HG03108 (cell line): Measurements from ENCODE around the gene CACNG4.

Experiments
- ATAC-seq: cut with Tn5 transposase; IDR thresholded peaks from one replicate; pipeline ENCODE4 v1.9.1; 2021; ENCODE audit warnings: moderate library complexity; ENCODE audit not compliant: unreplicated experiment

The CACNG4 gene

DNA sequence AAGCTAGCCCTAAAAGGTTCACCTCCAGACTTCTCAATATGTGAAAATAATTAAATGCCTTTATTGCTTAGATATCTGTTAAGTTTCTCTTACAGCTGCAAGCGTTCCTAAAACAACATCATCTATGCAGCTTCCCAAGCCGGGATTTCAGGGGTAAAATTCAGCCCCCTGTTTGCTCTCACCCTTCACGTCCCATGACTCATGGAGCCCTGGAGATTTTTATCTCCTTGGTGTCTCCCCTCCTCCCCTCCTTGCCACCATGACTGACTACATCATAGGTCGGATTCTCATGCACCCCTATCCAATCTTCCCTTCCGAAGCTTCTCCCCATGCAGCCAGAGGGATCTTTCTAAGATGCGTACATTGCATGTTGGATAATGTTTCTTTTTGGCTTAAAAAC lies 21.0 kb upstream of the CACNG4 start:
- no peak for ATAC-seq

DNA sequence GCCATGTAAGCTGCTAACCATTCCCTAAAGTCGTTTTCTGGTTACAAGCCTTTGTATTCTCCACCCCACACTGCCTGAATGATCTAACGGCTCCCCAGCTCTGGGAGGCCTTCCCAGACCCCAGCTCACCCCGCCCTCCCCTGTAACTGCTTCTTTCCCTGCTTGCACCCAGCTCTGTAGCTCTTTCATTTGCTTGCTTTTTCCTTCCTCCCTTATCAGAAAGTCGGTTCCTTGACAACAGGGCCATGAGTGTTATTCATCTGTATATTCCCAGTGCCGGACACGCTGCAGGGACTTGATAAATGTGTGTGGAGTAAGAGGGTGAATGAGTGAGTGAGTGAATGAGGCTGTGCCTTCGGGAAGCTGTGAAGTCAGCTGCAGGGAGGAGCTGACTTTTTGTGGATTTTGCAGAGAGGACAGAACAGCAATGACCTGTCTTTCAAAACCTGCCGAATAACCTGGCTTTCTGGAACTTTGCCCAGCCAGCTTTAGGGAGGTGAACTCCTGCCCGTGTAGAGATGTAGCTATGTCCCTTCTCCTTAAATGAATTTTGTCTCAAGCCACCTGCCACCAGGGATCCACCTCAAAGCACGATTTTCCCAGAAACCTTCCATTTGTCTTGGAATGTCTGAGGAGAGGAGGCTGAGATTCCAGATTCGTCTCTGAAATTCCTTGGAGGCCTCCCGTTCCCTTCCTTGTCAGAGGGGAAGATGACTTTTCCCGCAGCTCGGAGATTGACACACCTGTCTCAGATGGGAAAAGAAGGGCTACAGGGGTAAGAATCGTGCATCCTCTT lies 20.0 kb upstream of the CACNG4 start:
- no peak for ATAC-seq

GRCh38 chr17:66945147-66945835 lies 19.2 kb upstream of the CACNG4 start:
- no peak for ATAC-seq

DNA sequence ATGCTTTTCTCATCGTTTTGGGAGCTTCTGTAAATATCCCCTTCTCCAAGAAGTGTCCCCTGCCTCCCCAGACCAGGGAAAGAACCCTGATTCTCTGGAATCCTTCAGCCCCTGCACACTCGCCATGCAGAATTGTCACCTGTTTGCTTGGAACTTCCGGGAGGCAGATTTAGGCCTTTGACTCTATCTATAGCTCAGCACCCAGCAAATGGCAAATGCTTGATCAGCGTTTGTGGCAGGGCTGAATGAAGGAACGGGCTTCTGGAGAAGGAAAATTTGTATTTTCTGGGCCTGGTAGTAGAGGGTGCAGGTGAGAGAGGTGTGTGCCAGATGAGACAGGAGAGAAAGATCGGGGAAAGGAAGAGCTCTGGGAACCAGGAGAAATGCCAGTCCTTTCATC lies 18.3 kb upstream of the CACNG4 start:
- no peak for ATAC-seq

GRCh38 chr17:66947311-66947710 lies 17.2 kb upstream of the CACNG4 start:
- ATAC-seq, result no peak

GRCh38 chr17:66948061-66948750 lies 16.3 kb upstream of the CACNG4 start:
- no peak for ATAC-seq

- ATAC-seq, result no peak
These were observed 15.0 kb upstream of the CACNG4 start for GRCh38 chr17:66949501-66949900.

- ATAC-seq, result no peak
These were observed 14.2 kb upstream of the CACNG4 start for GRCh38 chr17:66950325-66950724.

DNA sequence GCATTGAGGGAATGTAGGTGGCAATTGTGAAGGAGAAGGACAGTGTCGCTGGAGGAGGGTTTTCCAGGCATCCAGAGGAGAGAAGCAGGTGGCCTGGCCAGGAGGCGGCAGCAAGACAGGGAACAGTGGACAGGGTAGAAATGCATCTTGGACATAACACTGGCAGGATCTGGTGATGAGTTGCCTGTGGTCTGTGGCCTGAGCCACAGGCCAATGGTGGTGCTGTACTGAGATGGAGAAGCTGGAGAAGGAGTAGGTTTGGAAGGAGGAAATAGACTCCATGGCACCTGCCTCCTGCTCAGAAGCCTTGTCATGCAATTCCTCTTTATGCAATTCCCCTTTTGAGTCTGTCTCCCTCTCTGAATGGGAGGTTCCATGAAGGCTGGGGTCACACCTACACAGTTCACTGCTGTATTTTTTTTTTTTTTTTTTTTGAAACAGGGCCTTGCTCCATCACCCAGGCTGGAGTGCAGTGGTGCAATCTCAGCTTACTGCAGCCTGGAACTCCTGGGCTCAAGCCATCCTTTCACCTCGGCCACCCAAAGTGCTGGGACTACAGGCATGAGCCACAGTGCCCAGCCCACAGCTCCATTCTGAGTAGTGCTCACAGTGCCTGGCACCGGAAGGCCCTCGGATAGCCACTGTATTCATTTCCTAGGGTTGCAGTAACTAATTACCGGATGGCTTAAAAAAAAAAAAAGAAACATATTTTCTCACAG lies 13.5 kb upstream of the CACNG4 start:
- ATAC-seq, result no peak

GRCh38 chr17:66951605-66951953 lies 12.9 kb upstream of the CACNG4 start:
- ATAC-seq, result no peak

DNA sequence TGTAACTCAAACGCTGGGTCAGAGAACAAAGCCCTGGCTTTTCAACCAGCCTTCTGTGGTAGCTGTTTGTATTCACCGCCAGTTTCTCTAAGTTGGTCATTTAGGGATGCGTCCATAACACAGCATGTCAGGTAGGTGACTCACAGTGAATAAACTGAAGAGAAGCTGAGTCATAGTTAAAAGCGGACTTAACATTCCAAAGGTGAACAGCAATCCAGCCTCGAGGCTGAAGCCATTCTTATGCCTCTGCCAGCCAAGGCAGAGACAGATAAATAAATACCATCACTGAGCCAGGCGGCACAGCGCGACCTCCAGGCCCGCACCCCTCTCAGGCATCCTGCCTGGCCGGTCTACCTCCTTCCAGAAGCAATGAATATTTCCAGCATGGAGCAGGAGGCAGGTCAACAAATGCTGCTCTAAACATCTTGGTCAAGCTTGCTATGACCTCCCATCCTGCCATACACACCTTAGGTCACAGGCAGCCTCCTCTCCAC lies 12.4 kb upstream of the CACNG4 start:
- no peak for ATAC-seq

GRCh38 chr17:66952681-66953629 lies 11.6 kb upstream of the CACNG4 start:
- no peak for ATAC-seq

GRCh38 chr17:66953630-66954020 lies 10.9 kb upstream of the CACNG4 start:
- ATAC-seq, result no peak

GRCh38 chr17:66954632-66955031 lies 9.9 kb upstream of the CACNG4 start:
- ATAC-seq, result no peak

GRCh38 chr17:66955821-66956220 lies 8.7 kb upstream of the CACNG4 start:
- no peak for ATAC-seq

- no peak for ATAC-seq
These were observed 7.6 kb upstream of the CACNG4 start for GRCh38 chr17:66956941-66957340.

GRCh38 chr17:66957343-66957742 lies 7.2 kb upstream of the CACNG4 start:
- no peak for ATAC-seq

- ATAC-seq, result no peak
These were observed 6.4 kb upstream of the CACNG4 start for GRCh38 chr17:66957951-66958579.

DNA sequence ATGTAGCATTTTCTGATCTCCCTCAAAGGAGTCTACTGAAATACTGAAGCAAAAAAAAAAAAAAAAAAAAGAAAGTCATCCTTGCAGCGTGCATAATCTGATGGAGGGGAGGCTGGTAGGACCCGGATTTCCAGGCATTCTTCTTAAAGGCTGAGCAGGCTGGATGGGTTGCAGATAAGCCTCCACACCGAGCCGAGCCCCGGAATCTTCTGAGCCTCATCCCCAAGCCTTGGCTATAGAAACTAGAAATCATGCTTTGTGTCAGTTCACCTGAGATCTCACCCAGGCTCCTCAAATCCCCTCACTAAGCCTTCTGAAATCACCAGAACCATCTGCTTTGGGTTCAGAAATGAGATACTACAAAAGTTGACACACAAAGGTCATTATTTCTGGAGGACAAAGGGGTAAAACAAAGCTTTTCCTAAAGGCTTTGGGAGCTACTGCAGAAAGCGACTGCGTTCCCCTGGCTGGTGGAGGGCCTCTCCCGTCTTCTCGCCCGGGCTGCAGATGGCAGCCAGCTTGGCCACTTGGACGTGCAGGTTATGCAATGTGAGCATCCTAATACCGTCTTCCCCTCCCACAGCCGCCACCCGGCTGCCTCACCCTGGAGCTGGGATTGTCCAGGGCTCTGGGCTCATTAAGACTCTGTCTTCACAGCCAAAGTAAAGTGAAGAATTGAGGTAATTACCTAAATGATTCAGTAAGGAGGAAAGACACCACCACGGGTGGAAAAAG lies 4.7 kb upstream of the CACNG4 start:
- ATAC-seq, result no peak
